Spleen (tissue), 7 donors: ENCODE measurements around the gene HRH1.

Experiments
- POLR2A ChIP-seq, 3 donors: fragments of 450-650 bp; IDR thresholded peaks; one replicate each; pipeline ENCODE4 v1.5.1; 2017; ENCODE audit warnings: antibody characterized with exemption in 3 of 3, mild to moderate bottlenecking in 1 of 3
- POLR2AphosphoS5 ChIP-seq, 3 donors: sonication (generic); formaldehyde crosslinking; IDR thresholded peaks; one replicate each; pipeline ENCODE4 v1.5.1; 2017; ENCODE audit warnings: antibody characterized with exemption in 3 of 3
- TF ChIP-seq, protein P1 (sequence below), 11 experiments: fragments of 200-600 bp in 7 of 11; fragments of 450-650 bp in 4 of 11; sonication (generic) in 4 of 11; IDR thresholded peaks in 8 of 11; conservative IDR thresholded peaks in 3 of 11; 1 replicate in 7 of 11; 2 replicates in 4 of 11; pipeline versions ENCODE4 v1.4.0 to v1.8.0; 2016 to 2021; ENCODE audit warnings: antibody characterized with exemption in 11 of 11, inconsistent platforms in 4 of 11, mild to moderate bottlenecking in 1 of 11
- donor health status: DM: no; HTN: no; CAD: no; lungs with moderate emphysema.
- donor health status: DM: no; HTN: no; CAD: no.
- donor health status: DM: no; HTN: no; CAD: no.

- TF ChIP-seq, protein P1, sequence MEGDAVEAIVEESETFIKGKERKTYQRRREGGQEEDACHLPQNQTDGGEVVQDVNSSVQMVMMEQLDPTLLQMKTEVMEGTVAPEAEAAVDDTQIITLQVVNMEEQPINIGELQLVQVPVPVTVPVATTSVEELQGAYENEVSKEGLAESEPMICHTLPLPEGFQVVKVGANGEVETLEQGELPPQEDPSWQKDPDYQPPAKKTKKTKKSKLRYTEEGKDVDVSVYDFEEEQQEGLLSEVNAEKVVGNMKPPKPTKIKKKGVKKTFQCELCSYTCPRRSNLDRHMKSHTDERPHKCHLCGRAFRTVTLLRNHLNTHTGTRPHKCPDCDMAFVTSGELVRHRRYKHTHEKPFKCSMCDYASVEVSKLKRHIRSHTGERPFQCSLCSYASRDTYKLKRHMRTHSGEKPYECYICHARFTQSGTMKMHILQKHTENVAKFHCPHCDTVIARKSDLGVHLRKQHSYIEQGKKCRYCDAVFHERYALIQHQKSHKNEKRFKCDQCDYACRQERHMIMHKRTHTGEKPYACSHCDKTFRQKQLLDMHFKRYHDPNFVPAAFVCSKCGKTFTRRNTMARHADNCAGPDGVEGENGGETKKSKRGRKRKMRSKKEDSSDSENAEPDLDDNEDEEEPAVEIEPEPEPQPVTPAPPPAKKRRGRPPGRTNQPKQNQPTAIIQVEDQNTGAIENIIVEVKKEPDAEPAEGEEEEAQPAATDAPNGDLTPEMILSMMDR (IDR thresholded peaks at IDR 0.05 in 8 of 11, conservative IDR thresholded peaks at IDR 0.05 in 3 of 11): no peak
- no peak for TF ChIP-seq POLR2AphosphoS5 (IDR thresholded peaks at IDR 0.05)
- TF ChIP-seq POLR2A (IDR thresholded peaks at IDR 0.05): no peak
Observed at GRCh38 chr3:11206953-11207352, 52.7 kb downstream of the HRH1 start.
